WTC11 (cell line): ENCODE data around the gene TNK1. TPM values are rescaled to one million over a fixed set of nuclear protein-coding genes. Genes with fewer than 3 reads are reported as not detected.

Experiments
- ATAC-seq: fragments of 200-7000 bp; cut with Tn5 transposase; 2 replicates; pipeline ENCODE4 v1.10.0; 2021; ENCODE audit warnings: mild to moderate bottlenecking, moderate library complexity
- CTCF ChIA-PET: fragments of 300-600 bp; sonication (Branson Sonifier 250); formaldehyde crosslinking; loops from one replicate; lab custom pipeline; 2021; ENCODE audit warnings: antibody characterized with exemption; lab: Charles Lee
- POLR2A ChIA-PET: fragments of 350-600 bp; sonication (Branson Sonifier 250); formaldehyde crosslinking; loops from one replicate; lab custom pipeline; 2021; ENCODE audit warnings: antibody characterized with exemption; lab: Charles Lee
- DNase-seq: peaks from one replicate; pipeline ENCODE4 v3.0.0; 2021; ENCODE audit warnings: low spot score
- H3K27ac Mint-ChIP-seq: 2 replicates; pipeline ENCODE4 v1.8.0; 2021; ENCODE audit warnings: mixed read lengths
- H3K27me3 Mint-ChIP-seq: 2 replicates; pipeline ENCODE4 v1.8.0; 2021; ENCODE audit warnings: low read depth, mild to moderate bottlenecking, moderate library complexity, mixed read lengths
- H3K36me3 Mint-ChIP-seq: 2 replicates; pipeline ENCODE4 v1.8.0; 2021; ENCODE audit warnings: mixed read lengths
- H3K4me1 Mint-ChIP-seq: 2 replicates; pipeline ENCODE4 v1.8.0; 2022; ENCODE audit warnings: mixed read lengths
- H3K4me3 Mint-ChIP-seq: 2 replicates; pipeline ENCODE4 v1.8.0; 2021; ENCODE audit warnings: mild to moderate bottlenecking, moderate library complexity, mixed read lengths
- H3K9me3 Mint-ChIP-seq: 2 replicates; pipeline ENCODE4 v1.8.0; 2021; ENCODE audit warnings: mixed read lengths
- CREB1 ChIP-seq: sonication (generic); formaldehyde crosslinking; IDR thresholded peaks from 2 replicates; pipeline ENCODE4 v1.8.0; 2023; ENCODE audit warnings: mild to moderate bottlenecking, missing genetic modification reagents
- ESRRA ChIP-seq: sonication (generic); formaldehyde crosslinking; IDR thresholded peaks from 2 replicates; pipeline ENCODE4 v1.8.1; 2022; ENCODE audit warnings: mild to moderate bottlenecking, missing genetic modification reagents, borderline replicate concordance
- FOXK1 ChIP-seq: sonication (generic); formaldehyde crosslinking; IDR thresholded peaks from 2 replicates; pipeline ENCODE4 v1.8.0; 2022; ENCODE audit warnings: mild to moderate bottlenecking, moderate library complexity, missing genetic modification reagents
- MYBL2 ChIP-seq: sonication (generic); formaldehyde crosslinking; IDR thresholded peaks from 2 replicates; pipeline ENCODE4 v1.8.1; 2023; ENCODE audit warnings: mild to moderate bottlenecking, moderate library complexity, missing genetic modification reagents
- NFE2L1 ChIP-seq: sonication (generic); formaldehyde crosslinking; IDR thresholded peaks from 2 replicates; pipeline ENCODE4 v1.8.1; 2023; ENCODE audit warnings: missing genetic modification reagents
- NFYB ChIP-seq: sonication (generic); formaldehyde crosslinking; conservative IDR thresholded peaks from 2 replicates; pipeline ENCODE4 v1.8.0; 2022; ENCODE audit warnings: low read depth, missing genetic modification reagents
- PRRX2 ChIP-seq: fragments of 250-450 bp; sonication (Bioruptor Pico); IDR thresholded peaks from 2 replicates; pipeline ENCODE4 v1.8.0; 2021; ENCODE audit warnings: mild to moderate bottlenecking
- RELA ChIP-seq: sonication (generic); formaldehyde crosslinking; IDR thresholded peaks from 2 replicates; pipeline ENCODE4 v1.8.1; 2022; ENCODE audit warnings: missing genetic modification reagents, mild to moderate bottlenecking, borderline replicate concordance
- RORB ChIP-seq: fragments of 250-450 bp; sonication (Bioruptor Pico); IDR thresholded peaks from 2 replicates; pipeline ENCODE4 v1.9.0; 2021; ENCODE audit warnings: mild to moderate bottlenecking
- SMAD4 ChIP-seq: sonication (generic); formaldehyde crosslinking; IDR thresholded peaks from 2 replicates; pipeline ENCODE4 v1.8.0; 2022; ENCODE audit warnings: mild to moderate bottlenecking, missing genetic modification reagents
- ZNF138 ChIP-seq: sonication (generic); formaldehyde crosslinking; conservative IDR thresholded peaks from 2 replicates; pipeline ENCODE4 v1.8.1; 2022; ENCODE audit warnings: mild to moderate bottlenecking, moderate library complexity, missing genetic modification reagents
- ZNF423 ChIP-seq: fragments of 250-450 bp; sonication (Bioruptor Pico); IDR thresholded peaks from 2 replicates; pipeline ENCODE4 v2.1.2; 2022; ENCODE audit warnings: mild to moderate bottlenecking, moderate library complexity
- total RNA-seq: library from RNA; stranded (reverse); gene quantifications from 3 replicates; pipeline ENCODE4 v1.2.3, GENCODE V29; 2021
- TF ChIP-seq, protein P1 (sequence below): sonication (generic); formaldehyde crosslinking; IDR thresholded peaks from 2 replicates; pipeline ENCODE4 v1.8.1; 2023; ENCODE audit warnings: mild to moderate bottlenecking, missing genetic modification reagents
- TF ChIP-seq, protein P2 (sequence below): sonication (generic); formaldehyde crosslinking; IDR thresholded peaks from 2 replicates; pipeline ENCODE4 v1.8.0; 2022; ENCODE audit warnings: mild to moderate bottlenecking, missing genetic modification reagents
- TF ChIP-seq, protein P3 (sequence below): sonication (generic); formaldehyde crosslinking; IDR thresholded peaks from 2 replicates; pipeline ENCODE4 v1.8.1; 2023; ENCODE audit warnings: mild to moderate bottlenecking, missing genetic modification reagents, borderline replicate concordance
- TF ChIP-seq, protein P4 (sequence below): sonication (generic); formaldehyde crosslinking; IDR thresholded peaks from 2 replicates; pipeline ENCODE4 v1.8.0; 2022; ENCODE audit warnings: missing genetic modification reagents
- TF ChIP-seq, protein P5 (sequence below): fragments of 250-450 bp; sonication (Bioruptor Pico); IDR thresholded peaks from 2 replicates; pipeline ENCODE4 v1.9.0; 2021; ENCODE audit warnings: mild to moderate bottlenecking

TNK1 gene
- total RNA-seq, 1 experiment from 2014 or later = 9.3 TPM

DNA sequence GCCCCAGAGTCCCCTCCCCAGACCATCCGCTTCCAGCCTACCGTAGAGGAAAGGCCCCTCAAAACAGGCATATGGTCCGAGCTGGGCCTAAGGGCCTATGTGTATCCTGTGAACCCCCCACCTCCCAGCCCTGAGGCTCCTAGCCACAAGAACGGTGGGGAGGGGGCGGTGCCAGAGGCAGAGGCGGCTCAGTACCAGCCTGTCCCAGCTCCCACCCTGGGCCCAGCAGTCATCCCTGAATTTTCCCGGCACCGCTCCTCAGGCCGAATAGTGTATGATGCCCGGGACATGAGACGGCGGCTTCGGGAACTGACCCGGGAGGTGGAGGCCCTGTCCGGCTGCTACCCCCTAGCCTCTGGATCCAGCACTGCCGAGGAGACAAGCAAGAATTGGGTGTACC, 40.3 kb downstream of the TNK1 start:
- Mint-ChIP-seq H3K36me3 (0 out of 2 replicates have a peak, but pooled peaks cover 7% of the 10 kb centered on the region), H3K27me3 (no peaks in the 10 kb centered on the region), H3K4me3 (no peak overlapping the region), H3K4me1 (peaks cover 15% of the 10 kb centered on the region), H3K9me3 (no peaks in the 10 kb centered on the region), H3K27ac (no peak overlapping the region)
- no peak for TF ChIP-seq RELA (CRISPR knock-in tag)
- no peak for TF ChIP-seq RORB (CRISPR knock-in tag)
- TF ChIP-seq, protein P1, sequence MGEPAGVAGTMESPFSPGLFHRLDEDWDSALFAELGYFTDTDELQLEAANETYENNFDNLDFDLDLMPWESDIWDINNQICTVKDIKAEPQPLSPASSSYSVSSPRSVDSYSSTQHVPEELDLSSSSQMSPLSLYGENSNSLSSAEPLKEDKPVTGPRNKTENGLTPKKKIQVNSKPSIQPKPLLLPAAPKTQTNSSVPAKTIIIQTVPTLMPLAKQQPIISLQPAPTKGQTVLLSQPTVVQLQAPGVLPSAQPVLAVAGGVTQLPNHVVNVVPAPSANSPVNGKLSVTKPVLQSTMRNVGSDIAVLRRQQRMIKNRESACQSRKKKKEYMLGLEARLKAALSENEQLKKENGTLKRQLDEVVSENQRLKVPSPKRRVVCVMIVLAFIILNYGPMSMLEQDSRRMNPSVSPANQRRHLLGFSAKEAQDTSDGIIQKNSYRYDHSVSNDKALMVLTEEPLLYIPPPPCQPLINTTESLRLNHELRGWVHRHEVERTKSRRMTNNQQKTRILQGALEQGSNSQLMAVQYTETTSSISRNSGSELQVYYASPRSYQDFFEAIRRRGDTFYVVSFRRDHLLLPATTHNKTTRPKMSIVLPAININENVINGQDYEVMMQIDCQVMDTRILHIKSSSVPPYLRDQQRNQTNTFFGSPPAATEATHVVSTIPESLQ = no peak
- TF ChIP-seq, protein P2, sequence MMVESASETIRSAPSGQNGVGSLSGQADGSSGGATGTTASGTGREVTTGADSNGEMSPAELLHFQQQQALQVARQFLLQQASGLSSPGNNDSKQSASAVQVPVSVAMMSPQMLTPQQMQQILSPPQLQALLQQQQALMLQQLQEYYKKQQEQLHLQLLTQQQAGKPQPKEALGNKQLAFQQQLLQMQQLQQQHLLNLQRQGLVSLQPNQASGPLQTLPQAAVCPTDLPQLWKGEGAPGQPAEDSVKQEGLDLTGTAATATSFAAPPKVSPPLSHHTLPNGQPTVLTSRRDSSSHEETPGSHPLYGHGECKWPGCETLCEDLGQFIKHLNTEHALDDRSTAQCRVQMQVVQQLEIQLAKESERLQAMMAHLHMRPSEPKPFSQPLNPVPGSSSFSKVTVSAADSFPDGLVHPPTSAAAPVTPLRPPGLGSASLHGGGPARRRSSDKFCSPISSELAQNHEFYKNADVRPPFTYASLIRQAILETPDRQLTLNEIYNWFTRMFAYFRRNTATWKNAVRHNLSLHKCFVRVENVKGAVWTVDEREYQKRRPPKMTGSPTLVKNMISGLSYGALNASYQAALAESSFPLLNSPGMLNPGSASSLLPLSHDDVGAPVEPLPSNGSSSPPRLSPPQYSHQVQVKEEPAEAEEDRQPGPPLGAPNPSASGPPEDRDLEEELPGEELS (CRISPR knock-in tag) = no peak
- TF ChIP-seq ZNF138 (CRISPR knock-in tag) = no peak
- no peak for TF ChIP-seq ZNF423 (CRISPR knock-in tag)
- TF ChIP-seq, protein P3, sequence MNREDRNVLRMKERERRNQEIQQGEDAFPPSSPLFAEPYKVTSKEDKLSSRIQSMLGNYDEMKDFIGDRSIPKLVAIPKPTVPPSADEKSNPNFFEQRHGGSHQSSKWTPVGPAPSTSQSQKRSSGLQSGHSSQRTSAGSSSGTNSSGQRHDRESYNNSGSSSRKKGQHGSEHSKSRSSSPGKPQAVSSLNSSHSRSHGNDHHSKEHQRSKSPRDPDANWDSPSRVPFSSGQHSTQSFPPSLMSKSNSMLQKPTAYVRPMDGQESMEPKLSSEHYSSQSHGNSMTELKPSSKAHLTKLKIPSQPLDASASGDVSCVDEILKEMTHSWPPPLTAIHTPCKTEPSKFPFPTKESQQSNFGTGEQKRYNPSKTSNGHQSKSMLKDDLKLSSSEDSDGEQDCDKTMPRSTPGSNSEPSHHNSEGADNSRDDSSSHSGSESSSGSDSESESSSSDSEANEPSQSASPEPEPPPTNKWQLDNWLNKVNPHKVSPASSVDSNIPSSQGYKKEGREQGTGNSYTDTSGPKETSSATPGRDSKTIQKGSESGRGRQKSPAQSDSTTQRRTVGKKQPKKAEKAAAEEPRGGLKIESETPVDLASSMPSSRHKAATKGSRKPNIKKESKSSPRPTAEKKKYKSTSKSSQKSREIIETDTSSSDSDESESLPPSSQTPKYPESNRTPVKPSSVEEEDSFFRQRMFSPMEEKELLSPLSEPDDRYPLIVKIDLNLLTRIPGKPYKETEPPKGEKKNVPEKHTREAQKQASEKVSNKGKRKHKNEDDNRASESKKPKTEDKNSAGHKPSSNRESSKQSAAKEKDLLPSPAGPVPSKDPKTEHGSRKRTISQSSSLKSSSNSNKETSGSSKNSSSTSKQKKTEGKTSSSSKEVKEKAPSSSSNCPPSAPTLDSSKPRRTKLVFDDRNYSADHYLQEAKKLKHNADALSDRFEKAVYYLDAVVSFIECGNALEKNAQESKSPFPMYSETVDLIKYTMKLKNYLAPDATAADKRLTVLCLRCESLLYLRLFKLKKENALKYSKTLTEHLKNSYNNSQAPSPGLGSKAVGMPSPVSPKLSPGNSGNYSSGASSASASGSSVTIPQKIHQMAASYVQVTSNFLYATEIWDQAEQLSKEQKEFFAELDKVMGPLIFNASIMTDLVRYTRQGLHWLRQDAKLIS (CRISPR knock-in tag) = no peak
- TF ChIP-seq NFYB (CRISPR knock-in tag) = no peak
- no peak for TF ChIP-seq SMAD4
- TF ChIP-seq ESRRA (CRISPR knock-in tag) = no peak
- TF ChIP-seq CREB1 (CRISPR knock-in tag) = no peak
- TF ChIP-seq NFE2L1 (CRISPR knock-in tag) = no peak
- TF ChIP-seq MYBL2 (CRISPR knock-in tag) = no peak
- no peak for TF ChIP-seq FOXK1 (CRISPR knock-in tag)
- TF ChIP-seq, protein P4, sequence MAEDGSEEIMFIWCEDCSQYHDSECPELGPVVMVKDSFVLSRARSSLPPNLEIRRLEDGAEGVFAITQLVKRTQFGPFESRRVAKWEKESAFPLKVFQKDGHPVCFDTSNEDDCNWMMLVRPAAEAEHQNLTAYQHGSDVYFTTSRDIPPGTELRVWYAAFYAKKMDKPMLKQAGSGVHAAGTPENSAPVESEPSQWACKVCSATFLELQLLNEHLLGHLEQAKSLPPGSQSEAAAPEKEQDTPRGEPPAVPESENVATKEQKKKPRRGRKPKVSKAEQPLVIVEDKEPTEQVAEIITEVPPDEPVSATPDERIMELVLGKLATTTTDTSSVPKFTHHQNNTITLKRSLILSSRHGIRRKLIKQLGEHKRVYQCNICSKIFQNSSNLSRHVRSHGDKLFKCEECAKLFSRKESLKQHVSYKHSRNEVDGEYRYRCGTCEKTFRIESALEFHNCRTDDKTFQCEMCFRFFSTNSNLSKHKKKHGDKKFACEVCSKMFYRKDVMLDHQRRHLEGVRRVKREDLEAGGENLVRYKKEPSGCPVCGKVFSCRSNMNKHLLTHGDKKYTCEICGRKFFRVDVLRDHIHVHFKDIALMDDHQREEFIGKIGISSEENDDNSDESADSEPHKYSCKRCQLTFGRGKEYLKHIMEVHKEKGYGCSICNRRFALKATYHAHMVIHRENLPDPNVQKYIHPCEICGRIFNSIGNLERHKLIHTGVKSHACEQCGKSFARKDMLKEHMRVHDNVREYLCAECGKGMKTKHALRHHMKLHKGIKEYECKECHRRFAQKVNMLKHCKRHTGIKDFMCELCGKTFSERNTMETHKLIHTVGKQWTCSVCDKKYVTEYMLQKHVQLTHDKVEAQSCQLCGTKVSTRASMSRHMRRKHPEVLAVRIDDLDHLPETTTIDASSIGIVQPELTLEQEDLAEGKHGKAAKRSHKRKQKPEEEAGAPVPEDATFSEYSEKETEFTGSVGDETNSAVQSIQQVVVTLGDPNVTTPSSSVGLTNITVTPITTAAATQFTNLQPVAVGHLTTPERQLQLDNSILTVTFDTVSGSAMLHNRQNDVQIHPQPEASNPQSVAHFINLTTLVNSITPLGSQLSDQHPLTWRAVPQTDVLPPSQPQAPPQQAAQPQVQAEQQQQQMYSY (CRISPR knock-in tag) = no peak
- TF ChIP-seq, protein P5, sequence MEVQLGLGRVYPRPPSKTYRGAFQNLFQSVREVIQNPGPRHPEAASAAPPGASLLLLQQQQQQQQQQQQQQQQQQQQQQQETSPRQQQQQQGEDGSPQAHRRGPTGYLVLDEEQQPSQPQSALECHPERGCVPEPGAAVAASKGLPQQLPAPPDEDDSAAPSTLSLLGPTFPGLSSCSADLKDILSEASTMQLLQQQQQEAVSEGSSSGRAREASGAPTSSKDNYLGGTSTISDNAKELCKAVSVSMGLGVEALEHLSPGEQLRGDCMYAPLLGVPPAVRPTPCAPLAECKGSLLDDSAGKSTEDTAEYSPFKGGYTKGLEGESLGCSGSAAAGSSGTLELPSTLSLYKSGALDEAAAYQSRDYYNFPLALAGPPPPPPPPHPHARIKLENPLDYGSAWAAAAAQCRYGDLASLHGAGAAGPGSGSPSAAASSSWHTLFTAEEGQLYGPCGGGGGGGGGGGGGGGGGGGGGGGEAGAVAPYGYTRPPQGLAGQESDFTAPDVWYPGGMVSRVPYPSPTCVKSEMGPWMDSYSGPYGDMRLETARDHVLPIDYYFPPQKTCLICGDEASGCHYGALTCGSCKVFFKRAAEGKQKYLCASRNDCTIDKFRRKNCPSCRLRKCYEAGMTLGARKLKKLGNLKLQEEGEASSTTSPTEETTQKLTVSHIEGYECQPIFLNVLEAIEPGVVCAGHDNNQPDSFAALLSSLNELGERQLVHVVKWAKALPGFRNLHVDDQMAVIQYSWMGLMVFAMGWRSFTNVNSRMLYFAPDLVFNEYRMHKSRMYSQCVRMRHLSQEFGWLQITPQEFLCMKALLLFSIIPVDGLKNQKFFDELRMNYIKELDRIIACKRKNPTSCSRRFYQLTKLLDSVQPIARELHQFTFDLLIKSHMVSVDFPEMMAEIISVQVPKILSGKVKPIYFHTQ (CRISPR knock-in tag) = no peak
- no peak for TF ChIP-seq PRRX2 (CRISPR knock-in tag)
- POLR2A ChIA-PET = interaction anchor here (0.8 to 1.1 kb wide), 2 partner anchors 10 to 17 kb away, joined by 3 read pairs; no protein-coding TSS in a partner anchor
- ATAC-seq = no peak; the same call in 1 of the 2 replicates
- no peak for DNase-seq
- CTCF ChIA-PET = interaction anchor here (0.9 to 1.4 kb wide), 3 partner anchors 16 to 139 kb away, joined by 3 to 5 read pairs (median 4); no protein-coding TSS in a partner anchor
